OCI-LY7 (cell line): ENCODE results near the gene ADISSP. TPM values are rescaled to one million over a fixed set of nuclear protein-coding genes. Genes with fewer than 3 reads are reported as not detected.

Experiments used
- BruUV-seq: library from RNA; stranded (reverse); fragments of 400-500 nt; replicated peaks from 2 replicates; lab custom pipeline; 2021; lab: Mats Ljungman, UMichigan
- CTCF ChIA-PET: fragments of 300-600 bp; sonication (Branson Sonifier 250); formaldehyde crosslinking; loops from one replicate; lab custom pipeline; 2022; ENCODE audit warnings: antibody characterized with exemption; ENCODE audit not compliant: unreplicated experiment; lab: Charles Lee
- POLR2A ChIA-PET: fragments of 300-600 bp; sonication (Branson Sonifier 250); formaldehyde crosslinking; loops from one replicate; lab custom pipeline; 2022; ENCODE audit warnings: antibody characterized with exemption; lab: Charles Lee
- DNase-seq: peaks from one replicate; pipeline ENCODE4 v3.0.0-alpha.2; 2015; ENCODE audit warnings: low spot score
- H2AFZ ChIP-seq: fragments of 200-600 bp; sonication (generic), shearing (Covaris generic); 2 replicates; pipeline ENCODE4 v1.6.1; 2014; ENCODE audit warnings: mild to moderate bottlenecking, antibody characterized with exemption, low read length, moderate library complexity
- H3K27ac ChIP-seq: fragments of 200-600 bp; sonication (generic); 2 replicates; pipeline ENCODE4 v1.5.1; 2014; ENCODE audit warnings: mixed run types, low read depth, mild to moderate bottlenecking, moderate library complexity, low read length, inconsistent platforms; ENCODE audit not compliant: poor library complexity, severe bottlenecking
- H3K36me3 ChIP-seq: fragments of 200-600 bp; sonication (generic); 2 replicates; pipeline ENCODE4 v1.6.1; 2014; ENCODE audit warnings: mild to moderate bottlenecking, antibody characterized with exemption, low read length, moderate library complexity, mixed read lengths; ENCODE audit not compliant: insufficient read depth
- H3K4me1 ChIP-seq: fragments of 200-600 bp; sonication (generic); 2 replicates; pipeline ENCODE4 v1.5.1; 2014; ENCODE audit warnings: mild to moderate bottlenecking, low read length; ENCODE audit not compliant: insufficient read depth, poor library complexity, severe bottlenecking
- H3K4me2 ChIP-seq: fragments of 200-600 bp; sonication (generic); 2 replicates; pipeline ENCODE4 v1.6.1; 2014; ENCODE audit warnings: mild to moderate bottlenecking, low read length
- H3K4me3 ChIP-seq: fragments of 200-600 bp; sonication (generic); 2 replicates; pipeline ENCODE4 v1.5.1; 2014; ENCODE audit warnings: mild to moderate bottlenecking, low read depth, low read length; ENCODE audit not compliant: poor library complexity, severe bottlenecking
- H3K79me2 ChIP-seq: fragments of 200-600 bp; sonication (generic); 2 replicates; pipeline ENCODE4 v1.6.1; 2016; ENCODE audit warnings: low read depth, mild to moderate bottlenecking, low read length, moderate library complexity, mixed read lengths; ENCODE audit not compliant: insufficient read depth
- H3K9me2 ChIP-seq: fragments of 200-600 bp; sonication (generic); 2 replicates; pipeline ENCODE4 v1.6.1; 2016; ENCODE audit warnings: mild to moderate bottlenecking, low read length, mixed read lengths; ENCODE audit not compliant: insufficient read depth
- H3K9me3 ChIP-seq: fragments of 200-600 bp; sonication (generic); 2 replicates; pipeline ENCODE4 v1.6.1; 2014; ENCODE audit warnings: mild to moderate bottlenecking, mixed run types, low read length, mixed read lengths
- H4K20me1 ChIP-seq: fragments of 200-600 bp; sonication (generic); 2 replicates; pipeline ENCODE4 v1.6.1; 2014; ENCODE audit warnings: mild to moderate bottlenecking, antibody characterized with exemption, low read length, moderate library complexity, mixed read lengths; ENCODE audit not compliant: insufficient read depth
- CTCF ChIP-seq: fragments of 200-600 bp; sonication (generic); conservative IDR thresholded peaks from 2 replicates; pipeline ENCODE4 v1.5.1; 2014; ENCODE audit warnings: mild to moderate bottlenecking, antibody characterized with exemption, low read length, moderate library complexity, mixed read lengths
- EZH2phosphoT487 ChIP-seq: fragments of 200-600 bp; sonication (generic); IDR thresholded peaks from 2 replicates; pipeline ENCODE4 v1.6.1; 2018; ENCODE audit warnings: low read depth, borderline replicate concordance, mild to moderate bottlenecking, mixed run types, antibody characterized with exemption, low read length, moderate library complexity, mixed read lengths
- intact Hi-C: fragments of 100-400 bp; cut with micrococcal nuclease; formaldehyde crosslinking; loops from one replicate; pipeline ENCODE4 v1.10.0; 2022; ENCODE audit not compliant: unreplicated experiment
- total RNA-seq, 2 experiments: library from RNA; depleted of rRNA in 1 of 2; stranded (reverse); fragments of >200 nt in 1 of 2; shearing (Covaris generic) in 1 of 2; gene quantifications; 2 replicates each; pipeline ENCODE4 v1.2.3, GENCODE V29; 2014 to 2022

ADISSP gene
- total RNA-seq, 2 experiments from 2014 or later, result 64.4 to 66.7 TPM

DNA sequence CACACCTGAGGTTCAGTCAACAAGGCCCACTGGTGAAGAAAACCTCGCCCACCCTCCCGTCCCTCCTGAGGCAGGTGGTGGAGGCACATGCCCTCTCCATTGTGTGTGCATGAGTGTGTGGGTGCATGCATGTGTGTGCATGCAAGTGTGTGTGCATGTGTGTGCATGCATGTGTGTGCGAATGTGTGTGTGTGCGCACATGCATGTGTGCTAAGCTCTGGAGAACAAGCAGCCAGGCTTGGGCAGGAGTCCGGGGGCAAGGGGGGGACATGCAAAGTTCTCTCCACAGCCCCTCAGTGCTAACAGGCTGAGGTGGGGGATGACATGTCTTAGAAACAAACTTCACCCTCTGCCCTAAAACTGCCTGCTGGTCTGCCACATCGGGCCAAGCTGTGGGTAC, 38.2 kb downstream of the ADISSP start:
- POLR2A ChIA-PET, result no interaction called here
- TF ChIP-seq CTCF (no peak), EZH2phosphoT487 (no peak)
- DNase-seq, result no peak
- Histone ChIP-seq H3K9me2 (no peaks in the 10 kb centered on the region), H4K20me1 (no peaks in the 10 kb centered on the region), H3K9me3 (no peaks in the 10 kb centered on the region), H2AFZ (no peak overlapping the region), H3K4me3 (no peak overlapping the region), H3K27ac (no peak overlapping the region), H3K79me2 (no peaks in the 10 kb centered on the region), H3K4me1 (no peaks in the 10 kb centered on the region), H3K4me2 (no peak overlapping the region), H3K36me3 (no peaks in the 10 kb centered on the region)
- intact Hi-C loops, result no loop called here
- CTCF ChIA-PET, result interaction anchor here (0.6 kb wide), 1 partner anchor 38 kb away, joined by 3 read pairs; the partner anchor contains the start of gene ADISSP
- no TSS peak for BruUV-seq

DNA sequence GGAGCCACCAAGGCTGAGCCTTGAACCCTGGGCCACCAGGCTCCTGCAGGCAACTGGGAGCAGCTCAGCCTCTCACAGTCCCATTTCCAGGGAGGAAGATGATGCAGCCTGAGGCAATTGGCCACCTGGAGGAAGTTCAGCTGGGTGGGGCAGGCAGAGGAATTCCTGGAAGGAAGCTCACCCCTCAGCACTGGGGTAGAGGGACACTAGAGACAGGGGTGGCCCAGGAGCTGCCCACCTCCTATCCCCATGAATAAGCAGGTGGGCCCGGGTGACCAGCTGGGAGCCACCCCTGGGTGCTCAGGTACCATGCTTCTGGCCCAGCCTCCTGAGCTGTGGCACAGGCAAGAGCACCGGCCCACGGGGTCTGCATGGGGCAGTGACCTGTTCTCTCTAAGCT, 38.7 kb downstream of the ADISSP start:
- ChIA-PET CTCF (interaction anchor here (0.6 kb wide), 1 partner anchor 39 kb away, joined by 3 read pairs; the partner anchor contains the start of gene ADISSP), POLR2A (no interaction called here)
- H3K4me2 ChIP-seq, result no peak overlapping the region
- no peak for DNase-seq
- H4K20me1 ChIP-seq, result no peaks in the 10 kb centered on the region
- BruUV-seq, result no TSS peak
- H3K4me1 ChIP-seq, result no peaks in the 10 kb centered on the region
- intact Hi-C loops, result no loop called here
- H3K4me3 ChIP-seq, result no peak overlapping the region
- H3K27ac ChIP-seq, result no peak overlapping the region
- no peaks in the 10 kb centered on the region for H3K9me3 ChIP-seq
- H3K36me3 ChIP-seq, result no peaks in the 10 kb centered on the region
- no peaks in the 10 kb centered on the region for H3K9me2 ChIP-seq
- no peak overlapping the region for H2AFZ ChIP-seq
- no peaks in the 10 kb centered on the region for H3K79me2 ChIP-seq
- TF ChIP-seq CTCF, result no peak
- TF ChIP-seq EZH2phosphoT487, result no peak

DNA sequence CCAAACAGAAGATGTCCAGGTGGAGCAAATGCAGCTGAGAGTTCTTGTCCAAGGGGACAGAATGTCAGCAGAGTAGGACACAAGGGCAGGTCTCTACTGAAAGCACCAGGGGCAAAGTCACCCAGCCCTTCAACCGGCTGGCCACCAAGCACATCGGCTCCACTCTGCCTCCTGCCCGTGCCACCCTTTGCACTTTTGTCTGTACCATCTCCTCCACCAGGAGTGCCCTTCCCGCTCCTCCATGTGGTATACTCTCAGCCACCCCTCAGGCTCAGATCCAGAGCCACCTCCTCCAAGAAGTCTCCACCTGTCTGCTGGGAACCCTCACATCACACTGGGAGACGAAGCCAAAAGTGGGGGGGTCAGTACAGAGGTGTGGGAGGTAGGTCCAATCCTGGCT, 39.2 kb downstream of the ADISSP start:
- H3K4me2 ChIP-seq, result no peak overlapping the region
- POLR2A ChIA-PET, result no interaction called here
- H2AFZ ChIP-seq, result no peak overlapping the region
- BruUV-seq, result no TSS peak
- H3K9me2 ChIP-seq, result no peaks in the 10 kb centered on the region
- CTCF ChIA-PET, result no interaction called here
- no peak overlapping the region for H3K4me3 ChIP-seq
- H3K36me3 ChIP-seq, result no peaks in the 10 kb centered on the region
- H3K27ac ChIP-seq, result no peak overlapping the region
- no peak for DNase-seq
- H4K20me1 ChIP-seq, result no peaks in the 10 kb centered on the region
- intact Hi-C loops, result no loop called here
- H3K9me3 ChIP-seq, result no peaks in the 10 kb centered on the region
- TF ChIP-seq CTCF, result no peak
- no peak for TF ChIP-seq EZH2phosphoT487
- no peaks in the 10 kb centered on the region for H3K4me1 ChIP-seq
- H3K79me2 ChIP-seq, result no peaks in the 10 kb centered on the region
